Measurements from ENCODE around the gene BST2.
"Not testable (repeated sequence)": the region's sequence is repeated elsewhere in the genome, so short reads cannot be mapped to it uniquely, and the experiment has no call there.

The BST2 gene

GRCh38 chr19:17363852-17364605 is 41.4 kb downstream of the BST2 start:
- H3K4me3 ChIP-seq (ENCODE audit: low read length); H3K36me3 ChIP-seq (ENCODE audit: control insufficient read depth, insufficient read depth, low read length); H3K9ac ChIP-seq (ENCODE audit: low read length); H3K27ac ChIP-seq (ENCODE audit: low read depth, low read length); H3K27me3 ChIP-seq (ENCODE audit: control insufficient read depth, insufficient read depth, low read length); H3K4me1 ChIP-seq (ENCODE audit: control insufficient read depth, insufficient read depth, low read length): not testable (repeated sequence)

GRCh38 chr19:17359905-17360800 is 45.3 kb downstream of the BST2 start:
- no peaks in the 10 kb centered on the region for H3K27me3 ChIP-seq (ENCODE audit: control insufficient read depth, insufficient read depth, low read length)
- no peak overlapping the region for H3K4me3 ChIP-seq (ENCODE audit: low read length)
- no peaks in the 10 kb centered on the region for H3K4me1 ChIP-seq (ENCODE audit: control insufficient read depth, insufficient read depth, low read length)
- H3K9ac ChIP-seq (ENCODE audit: low read length), result no peak overlapping the region
- no peak overlapping the region for H3K27ac ChIP-seq (ENCODE audit: low read depth, low read length)
- H3K36me3 ChIP-seq (ENCODE audit: control insufficient read depth, insufficient read depth, low read length), result no peaks in the 10 kb centered on the region

- H3K27ac ChIP-seq (ENCODE audit: low read depth, low read length), result no peak overlapping the region
- no peak overlapping the region for H3K9ac ChIP-seq (ENCODE audit: low read length)
- no peak overlapping the region for H3K4me3 ChIP-seq (ENCODE audit: low read length)
- peaks cover 1% of the 10 kb centered on the region for H3K27me3 ChIP-seq (ENCODE audit: control insufficient read depth, insufficient read depth, low read length)
- H3K4me1 ChIP-seq (ENCODE audit: control insufficient read depth, insufficient read depth, low read length), result no peaks in the 10 kb centered on the region
- no peaks in the 10 kb centered on the region for H3K36me3 ChIP-seq (ENCODE audit: control insufficient read depth, insufficient read depth, low read length)
These were observed 47.0 kb downstream of the BST2 start for GRCh38 chr19:17358395-17358794.

- Histone ChIP-seq H3K27me3 (ENCODE audit: control insufficient read depth, insufficient read depth, low read length) (peaks cover 3% of the 10 kb centered on the region), H3K36me3 (ENCODE audit: control insufficient read depth, insufficient read depth, low read length) (no peaks in the 10 kb centered on the region), H3K27ac (ENCODE audit: low read depth, low read length) (no peak overlapping the region)
These were observed 47.7 kb downstream of the BST2 start for GRCh38 chr19:17357724-17358123.

GRCh38 chr19:17357078-17357666 is 48.3 kb downstream of the BST2 start:
- no peak overlapping the region for H3K9ac ChIP-seq (ENCODE audit: low read length)
- H3K27me3 ChIP-seq (ENCODE audit: control insufficient read depth, insufficient read depth, low read length), result peaks cover 3% of the 10 kb centered on the region
- no peaks in the 10 kb centered on the region for H3K36me3 ChIP-seq (ENCODE audit: control insufficient read depth, insufficient read depth, low read length)
- no peak overlapping the region for H3K27ac ChIP-seq (ENCODE audit: low read depth, low read length)
- H3K4me1 ChIP-seq (ENCODE audit: control insufficient read depth, insufficient read depth, low read length), result no peaks in the 10 kb centered on the region
- H3K4me3 ChIP-seq (ENCODE audit: low read length), result no peak overlapping the region

More at GRCh38 chr19:17357724-17358123, 47.7 kb downstream of the BST2 start:
- H3K4me1 ChIP-seq (ENCODE audit: control insufficient read depth, insufficient read depth, low read length), result no peaks in the 10 kb centered on the region
- H3K9ac ChIP-seq (ENCODE audit: low read length), result no peak overlapping the region
- no peak overlapping the region for H3K4me3 ChIP-seq (ENCODE audit: low read length)

GRCh38 chr19:17353386-17353785 is 52.0 kb downstream of the BST2 start:
- Histone ChIP-seq H3K4me3 (ENCODE audit: low read length) (no peak overlapping the region), H3K27me3 (ENCODE audit: control insufficient read depth, insufficient read depth, low read length) (peaks cover 8% of the 10 kb centered on the region), H3K4me1 (ENCODE audit: control insufficient read depth, insufficient read depth, low read length) (no peaks in the 10 kb centered on the region), H3K36me3 (ENCODE audit: control insufficient read depth, insufficient read depth, low read length) (no peaks in the 10 kb centered on the region), H3K9ac (ENCODE audit: low read length) (no peak overlapping the region), H3K27ac (ENCODE audit: low read depth, low read length) (no peak overlapping the region)
